ENCODE data around the gene HSPH1. TPM values are rescaled to one million over a fixed set of nuclear protein-coding genes. Genes with fewer than 3 reads are reported as not detected.
"Not testable (repeated sequence)": the region's sequence is repeated elsewhere in the genome, so short reads cannot be mapped to it uniquely, and the experiment has no call there.

The HSPH1 gene
- total and polyA plus RNA-seq, 2 of the 8 experiments (the other 6 are each of a cell fraction or from before 2014, with no cell fraction given), result 14.2 to 145 TPM

DNA sequence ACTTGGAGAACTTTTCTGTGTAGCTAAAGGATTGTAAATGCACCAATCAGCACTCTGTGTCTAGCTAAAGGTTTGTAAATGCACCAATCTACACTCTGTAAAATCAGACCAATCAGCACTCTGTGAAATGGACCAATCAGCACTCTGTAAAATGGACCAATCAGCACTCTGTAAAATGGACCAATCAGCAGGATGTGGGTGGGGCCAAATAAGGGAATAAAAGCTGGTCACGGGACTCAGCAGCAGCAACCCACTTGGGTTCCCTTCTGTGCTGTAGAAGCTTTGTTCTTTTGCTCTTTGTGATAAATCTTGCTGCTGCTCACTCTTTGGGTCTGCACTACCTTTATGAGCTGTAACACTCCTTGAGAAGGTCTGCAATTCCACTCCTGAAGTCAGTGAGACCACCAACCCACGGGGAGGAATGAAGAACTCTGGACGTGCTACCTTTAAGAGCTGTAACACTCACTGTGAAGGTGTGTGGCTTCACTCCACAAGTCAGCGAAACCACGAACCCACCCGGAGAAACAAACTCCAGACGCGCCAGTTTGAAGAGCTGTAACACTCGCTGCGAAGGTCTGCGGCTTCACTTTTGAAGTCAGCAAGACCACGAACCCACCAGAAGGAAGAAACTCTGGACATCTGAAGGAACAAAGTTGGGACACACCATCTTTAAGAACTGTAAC is 16.2 kb upstream of the HSPH1 start:
- H4K20me1 ChIP-seq (replicated peaks in 1 of 2; ENCODE audit: control insufficient read depth in 1 of 2, insufficient read depth in 2 of 2, low read length in 2 of 2); H4K5ac ChIP-seq (ENCODE audit: insufficient read length, low read depth, low read length); H3K9ac ChIP-seq (replicated peaks in 1 of 4; ENCODE audit: extremely low read depth in 1 of 4, low read depth in 3 of 4, low read length in 3 of 4); H2BK15ac ChIP-seq (ENCODE audit: low read length); H3K79me2 ChIP-seq (ENCODE audit: control insufficient read depth in 1 of 2, insufficient read depth in 2 of 2, low read length in 2 of 2); FAIRE-seq; H3K14ac ChIP-seq (ENCODE audit: insufficient read length); H2AFZ ChIP-seq (ENCODE audit: low read length); H4K91ac ChIP-seq (replicated peaks; ENCODE audit: insufficient read length, low read length); H2BK120ac ChIP-seq (replicated peaks; ENCODE audit: low read depth, low read length); H3K79me1 ChIP-seq (ENCODE audit: low read depth, low read length); H3K56ac ChIP-seq (replicated peaks; ENCODE audit: insufficient read length, low read depth, low read length); H3K4me2 ChIP-seq (ENCODE audit: insufficient read depth in 1 of 2, low read depth in 2 of 2, low read length in 2 of 2); POLR2A ChIA-PET (ENCODE audit: partially characterized antibody); H3K27me3 ChIP-seq (replicated peaks in 1 of 4; ENCODE audit: control insufficient read depth in 3 of 4, extremely low read depth in 1 of 4, insufficient read depth in 3 of 4, low read length in 3 of 4); H4K8ac ChIP-seq (ENCODE audit: extremely low read depth, insufficient read depth, low read length); H2BK12ac ChIP-seq (ENCODE audit: low read depth, low read length); H3K23ac ChIP-seq (ENCODE audit: insufficient read length); H3K23me2 ChIP-seq (ENCODE audit: low read depth, low read length); H2BK5ac ChIP-seq (ENCODE audit: low read depth, low read length); H3K4me1 ChIP-seq (replicated peaks in 1 of 4; ENCODE audit: control insufficient read depth in 3 of 4, insufficient read depth in 4 of 4, low read length in 3 of 4); H3K36me3 ChIP-seq (ENCODE audit: control insufficient read depth in 2 of 4, insufficient read depth in 4 of 4, low read length in 3 of 4); CTCF ChIA-PET (ENCODE audit: partially characterized antibody); H3K4ac ChIP-seq (replicated peaks; ENCODE audit: insufficient read length, low read depth, low read length); H3K27ac ChIP-seq (ENCODE audit: low read depth, low read length); H3K18ac ChIP-seq (ENCODE audit: extremely low read depth, low read length); H2AK5ac ChIP-seq (ENCODE audit: low read depth, low read length); H2BK20ac ChIP-seq (ENCODE audit: low read length); H3K9me3 ChIP-seq (ENCODE audit: insufficient read depth in 2 of 2, low read depth in 1 of 2, low read length in 1 of 2); DNase-seq (ENCODE audit: low read depth in 1 of 2, low spot score in 2 of 2); H3K4me3 ChIP-seq (ENCODE audit: extremely low read depth in 1 of 4, insufficient read depth in 2 of 4, low read depth in 3 of 4, low read length in 4 of 4): not testable (repeated sequence)
- WGBS, 2 experiments (ENCODE audit: extremely low coverage in 1 of 2, insufficient coverage in 1 of 2, insufficient read length in 1 of 2, insufficient replicate concordance in 2 of 2, low coverage in 1 of 2, low lambda C conversion rate in 2 of 2, missing lambda C conversion rate in 1 of 2), result 94% methylated on average over 6 of the region's 12 CpGs; no CpG with 5 or more reads in 1 of the 2 experiments

Measured in H1 (cell line).